ENCODE measurements around the gene SHC3.

The SHC3 gene

DNA sequence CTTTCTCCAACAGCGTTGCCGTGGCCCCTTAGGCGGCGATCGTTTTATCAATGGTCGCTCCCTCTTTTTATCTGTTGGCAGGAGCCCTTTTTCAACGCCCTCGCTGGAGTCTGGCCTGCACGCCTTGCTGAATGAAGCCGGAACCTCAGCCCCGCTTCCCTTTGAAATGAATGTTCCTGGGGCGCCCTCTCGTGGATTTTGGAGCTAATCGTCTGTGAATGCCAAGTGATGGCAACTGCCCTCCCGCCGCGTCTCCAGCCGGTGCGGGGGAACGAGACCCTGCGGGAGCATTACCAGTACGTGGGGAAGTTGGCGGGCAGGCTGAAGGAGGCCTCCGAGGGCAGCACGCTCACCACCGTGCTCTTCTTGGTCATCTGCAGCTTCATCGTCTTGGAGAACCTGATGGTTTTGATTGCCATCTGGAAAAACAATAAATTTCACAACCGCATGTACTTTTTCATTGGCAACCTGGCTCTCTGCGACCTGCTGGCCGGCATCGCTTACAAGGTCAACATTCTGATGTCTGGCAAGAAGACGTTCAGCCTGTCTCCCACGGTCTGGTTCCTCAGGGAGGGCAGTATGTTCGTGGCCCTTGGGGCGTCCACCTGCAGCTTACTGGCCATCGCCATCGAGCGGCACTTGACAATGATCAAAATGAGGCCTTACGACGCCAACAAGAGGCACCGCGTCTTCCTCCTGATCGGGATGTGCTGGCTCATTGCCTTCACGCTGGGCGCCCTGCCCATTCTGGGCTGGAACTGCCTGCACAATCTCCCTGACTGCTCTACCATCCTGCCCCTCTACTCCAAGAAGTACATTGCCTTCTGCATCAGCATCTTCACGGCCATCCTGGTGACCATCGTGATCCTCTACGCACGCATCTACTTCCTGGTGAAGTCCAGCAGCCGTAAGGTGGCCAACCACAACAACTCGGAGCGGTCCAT is 177.4 kb downstream of the SHC3 start:
- DNase-seq (ENCODE audit: low spot score) = peak; percentile 89

DNA sequence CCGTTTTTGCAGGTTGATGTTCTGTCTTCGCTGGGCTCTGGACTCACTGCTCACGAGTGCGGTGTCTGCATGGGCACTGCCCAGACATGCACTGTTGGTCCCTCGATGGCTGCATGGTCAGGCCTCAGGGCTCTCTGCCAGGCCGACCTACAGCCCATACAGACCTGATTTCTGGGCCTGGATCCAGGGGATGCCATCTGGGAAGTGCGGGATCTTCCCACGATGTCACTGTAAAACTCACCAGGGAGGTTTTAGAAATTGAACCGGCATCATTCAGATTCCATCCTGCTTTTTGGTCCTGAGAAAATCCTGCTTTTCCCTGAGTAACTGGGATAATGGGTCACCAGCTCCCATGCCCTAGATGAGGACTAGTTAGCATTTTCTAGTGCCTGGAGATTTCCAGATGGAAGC is 178.2 kb downstream of the SHC3 start:
- DNase-seq (ENCODE audit: low spot score) = no peak

DNA sequence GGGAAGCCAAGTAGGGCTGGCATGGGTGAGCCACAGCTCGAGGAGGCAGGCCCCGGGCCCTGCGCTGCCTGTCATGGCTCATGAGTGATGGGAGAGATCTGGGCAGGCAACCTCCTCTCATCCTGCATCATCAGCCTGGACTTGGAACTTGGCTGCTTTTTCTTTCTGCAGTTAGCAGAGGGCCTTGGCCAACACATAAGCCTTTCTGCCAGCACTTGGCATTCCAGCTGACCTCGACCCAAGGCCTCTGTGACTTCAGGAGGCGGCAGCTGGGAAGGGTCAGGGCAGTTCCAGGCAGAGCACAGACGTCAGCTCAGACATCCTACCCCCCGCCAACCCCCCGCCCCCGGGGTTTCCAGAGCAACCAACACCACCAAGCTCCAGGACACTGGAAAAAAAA is 179.7 kb downstream of the SHC3 start:
- peak; percentile 48 for DNase-seq (ENCODE audit: low spot score)

- DNase-seq (ENCODE audit: low spot score) = no peak
These were observed 180.1 kb downstream of the SHC3 start for GRCh38 chr9:88998503-88998902.

- DNase-seq (ENCODE audit: low spot score) = no peak
These were observed 181.0 kb downstream of the SHC3 start for GRCh38 chr9:88997646-88998045.

DNA sequence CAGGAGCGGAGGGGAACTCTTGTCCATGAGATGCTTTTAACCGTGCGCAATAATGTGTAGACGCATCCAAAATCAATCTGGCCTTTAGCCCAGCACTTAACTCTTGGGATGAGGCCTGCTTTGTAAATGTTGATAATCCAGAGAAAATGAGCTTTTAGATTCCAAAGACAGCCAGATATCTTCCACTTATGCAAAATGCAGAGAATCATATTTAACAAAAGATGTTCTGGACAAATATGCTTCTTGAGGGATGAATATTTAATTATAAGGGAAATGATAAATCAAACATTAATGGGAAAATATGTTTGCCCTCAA is 181.7 kb downstream of the SHC3 start:
- no peak for DNase-seq (ENCODE audit: low spot score)

DNA sequence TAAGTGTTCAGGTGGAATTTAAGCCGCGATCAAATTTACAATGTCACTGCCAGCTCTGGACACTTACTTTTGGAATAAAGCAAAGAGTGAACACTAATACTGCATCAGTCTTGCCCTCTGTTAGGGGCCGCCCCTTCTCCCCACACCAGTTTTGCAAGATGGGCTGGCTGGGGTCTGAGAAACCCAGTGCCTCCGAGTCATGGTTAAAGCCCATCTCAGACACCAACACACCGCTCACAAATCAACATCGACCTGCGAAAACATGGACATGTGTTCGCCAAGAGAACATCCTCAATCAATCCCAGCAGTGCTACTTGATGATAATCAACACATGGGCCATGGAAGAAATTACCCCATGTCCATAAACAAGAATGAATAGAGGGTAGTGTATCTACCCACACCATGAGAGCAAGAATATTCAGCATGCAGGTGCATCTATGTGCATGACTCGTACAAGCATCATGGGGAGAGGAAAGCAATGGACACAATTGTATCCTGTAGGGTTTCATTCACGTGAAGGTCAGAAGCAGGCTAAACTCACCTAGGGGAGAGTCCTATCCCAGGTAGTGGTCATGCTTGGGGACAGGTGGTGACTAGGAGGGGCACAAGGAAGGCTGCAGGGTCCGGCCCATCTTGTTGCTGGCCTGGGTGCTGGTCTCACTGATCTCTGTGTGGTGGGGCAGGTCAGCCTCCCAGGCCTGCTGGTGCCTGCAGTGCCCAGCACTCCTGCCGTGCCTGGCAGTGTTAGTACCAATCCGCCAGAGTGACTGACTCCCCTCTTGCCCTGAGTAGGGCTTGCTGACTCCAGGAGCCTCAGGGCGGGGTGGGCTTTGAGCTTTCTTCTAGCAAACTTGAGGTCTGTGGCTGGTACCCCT is 182.3 kb downstream of the SHC3 start:
- no peak for DNase-seq (ENCODE audit: low spot score)

DNA sequence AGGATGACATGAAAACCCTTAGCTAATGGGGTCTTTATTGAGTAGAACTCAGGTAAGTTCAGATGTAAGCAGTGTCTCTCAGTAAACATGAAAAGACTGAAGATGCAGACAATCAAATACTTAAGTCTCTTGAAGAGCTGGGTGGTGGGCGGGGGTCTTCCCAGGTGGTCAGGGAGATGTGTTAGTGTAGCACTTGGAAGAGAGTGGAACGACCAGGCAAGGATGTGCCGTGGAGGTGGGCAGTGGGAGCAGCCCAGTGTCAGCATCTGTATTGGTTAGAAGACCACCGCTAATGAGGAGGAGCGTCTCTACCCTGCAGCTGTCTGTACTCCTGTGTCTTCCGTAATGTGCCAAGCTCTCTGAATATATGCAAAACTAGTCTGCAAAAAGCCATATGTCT is 183.0 kb downstream of the SHC3 start:
- no peak for DNase-seq (ENCODE audit: low spot score)

DNA sequence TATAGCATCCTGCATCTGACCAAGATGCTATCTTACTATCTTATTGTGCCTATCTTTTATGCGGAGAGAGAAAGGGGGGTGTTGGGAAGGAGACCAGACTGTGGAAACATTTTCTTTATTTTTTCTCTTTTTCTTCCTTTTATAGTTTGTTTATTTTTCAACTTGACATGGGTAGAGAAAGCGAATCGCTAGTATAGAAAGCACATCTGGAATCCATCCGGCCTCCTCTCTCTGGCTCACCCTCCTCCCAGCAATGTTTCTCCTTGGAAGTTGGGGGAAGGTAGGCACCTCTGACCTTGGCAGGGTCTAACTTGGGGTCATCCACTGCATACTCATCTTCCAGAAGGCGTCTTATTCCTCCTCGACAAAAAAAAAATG is 183.4 kb downstream of the SHC3 start:
- DNase-seq (ENCODE audit: low spot score) = no peak

- DNase-seq (ENCODE audit: low spot score) = no peak
These were observed 184.0 kb downstream of the SHC3 start for GRCh38 chr9:88994469-88995199.

- DNase-seq (ENCODE audit: low spot score) = no peak
These were observed 184.7 kb downstream of the SHC3 start for GRCh38 chr9:88993871-88994460.

DNA sequence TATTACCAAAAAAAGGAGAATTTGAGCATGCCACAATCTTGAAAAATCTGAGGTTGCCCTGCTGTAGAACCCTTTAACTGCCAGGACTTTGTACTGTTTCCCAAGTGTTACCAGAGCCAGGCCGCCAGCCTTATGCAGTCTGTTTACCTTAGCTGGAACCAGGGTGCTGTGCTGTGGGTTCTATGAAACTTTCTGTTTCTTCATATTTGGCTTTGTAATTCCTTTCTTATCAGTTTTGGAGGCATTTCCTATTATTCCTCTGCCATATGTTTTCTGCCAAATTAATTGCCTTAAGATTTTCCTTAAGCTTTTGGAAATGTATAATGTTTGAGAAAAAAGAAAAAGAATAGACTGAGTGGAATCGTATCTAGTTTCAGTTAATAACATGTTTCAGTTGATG is 185.3 kb downstream of the SHC3 start:
- no peak for DNase-seq (ENCODE audit: low spot score)

GRCh38 chr9:88992556-88992955 is 186.1 kb downstream of the SHC3 start:
- DNase-seq (ENCODE audit: low spot score) = no peak

GRCh38 chr9:88991066-88992034 is 187.3 kb downstream of the SHC3 start, which contains the start of gene S1PR3:
Gene S1PR3, plus strand, starts transcription at chr9:88991468. Its CDS starts 9,733 bp downstream, at chr9:89001201.
- peak; percentile 29 for DNase-seq (ENCODE audit: low spot score)

DNA sequence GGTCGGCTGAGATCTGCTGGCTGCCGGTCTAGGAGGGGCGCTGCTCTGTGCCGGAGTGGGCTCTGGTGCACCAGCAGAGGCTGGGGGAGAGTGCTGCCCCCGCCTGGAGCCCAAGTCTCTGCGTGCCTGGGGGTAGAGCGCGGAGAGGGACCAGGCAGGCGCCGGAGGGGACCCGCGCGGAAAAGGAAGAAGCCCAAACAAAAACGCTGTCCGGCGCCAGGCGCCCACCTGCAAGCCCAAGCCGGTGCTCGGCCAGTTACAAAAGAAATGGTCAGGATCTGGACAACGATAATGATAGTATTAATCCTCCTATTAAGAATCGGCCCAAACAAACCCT is 187.9 kb downstream of the SHC3 start:
- no peak for DNase-seq (ENCODE audit: low spot score)

DNA sequence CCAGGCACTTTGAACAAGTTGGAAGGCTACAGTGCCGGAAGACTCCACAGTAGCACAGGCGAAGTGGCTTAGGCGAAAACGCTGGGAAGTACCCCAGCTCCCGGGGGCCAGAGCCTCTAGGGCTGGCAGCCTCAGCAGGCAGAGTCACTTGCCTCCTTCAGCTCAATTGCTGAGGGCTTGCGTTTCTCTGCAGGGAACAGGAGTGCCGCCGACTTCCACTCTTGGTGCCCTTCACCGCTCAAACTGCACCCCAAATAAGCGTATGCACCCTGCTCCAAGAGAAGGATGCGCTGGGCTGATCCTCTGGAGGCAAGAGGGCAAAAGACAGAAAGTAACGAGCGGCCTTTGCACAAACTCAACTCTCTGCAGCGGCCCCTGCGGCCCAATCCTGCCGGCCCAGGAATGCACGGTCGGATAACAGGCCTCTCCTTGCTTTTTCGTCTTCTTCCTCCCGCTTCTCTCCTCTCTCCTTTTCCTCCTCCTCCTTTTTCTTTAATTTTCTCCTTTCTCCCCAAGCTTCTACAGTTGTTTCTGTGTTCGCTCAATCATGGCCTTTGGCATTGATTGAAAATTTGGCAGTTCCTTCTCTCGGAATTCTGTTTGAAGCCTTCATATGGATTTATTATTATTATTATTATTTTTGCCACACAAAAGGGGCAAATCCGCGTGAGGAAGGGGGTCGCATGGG is 188.4 kb downstream of the SHC3 start:
- DNase-seq (ENCODE audit: low spot score) = no peak

- no peak for DNase-seq (ENCODE audit: low spot score)
These were observed 189.6 kb downstream of the SHC3 start for GRCh38 chr9:88988796-88989641.

- DNase-seq (ENCODE audit: low spot score) = no peak
These were observed 191.0 kb downstream of the SHC3 start for GRCh38 chr9:88987661-88988060.

DNA sequence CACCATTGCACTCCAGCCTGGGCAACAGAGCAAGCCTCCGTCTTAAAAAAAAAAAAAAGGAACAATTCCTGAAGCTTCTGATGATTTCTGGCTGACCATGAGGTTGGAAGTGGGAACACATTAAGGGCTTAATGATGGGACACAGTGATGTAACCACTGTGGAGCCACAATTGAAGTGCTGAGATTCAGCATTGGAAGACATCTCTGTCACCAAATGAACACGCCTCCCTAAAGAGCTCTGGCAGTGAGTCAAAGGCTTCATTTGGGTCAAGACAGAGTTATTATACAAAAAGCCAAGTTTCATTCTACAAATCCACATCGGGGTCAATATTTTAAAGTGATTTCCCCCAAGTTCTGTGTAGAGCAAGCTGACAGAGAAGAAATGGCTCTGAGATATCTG is 191.8 kb downstream of the SHC3 start:
- no peak for DNase-seq (ENCODE audit: low spot score)
